HK-2 (cell line): ENCODE data around the gene CIB1.

Source experiments
- DNase-seq: peaks from one replicate; pipeline ENCODE4 v3.0.0-alpha.2; 2018; ENCODE audit not compliant: unreplicated experiment

The CIB1 gene

GRCh38 chr15:90214553-90215196, 19.1 kb downstream of the CIB1 start:
- DNase-seq = no peak

DNA sequence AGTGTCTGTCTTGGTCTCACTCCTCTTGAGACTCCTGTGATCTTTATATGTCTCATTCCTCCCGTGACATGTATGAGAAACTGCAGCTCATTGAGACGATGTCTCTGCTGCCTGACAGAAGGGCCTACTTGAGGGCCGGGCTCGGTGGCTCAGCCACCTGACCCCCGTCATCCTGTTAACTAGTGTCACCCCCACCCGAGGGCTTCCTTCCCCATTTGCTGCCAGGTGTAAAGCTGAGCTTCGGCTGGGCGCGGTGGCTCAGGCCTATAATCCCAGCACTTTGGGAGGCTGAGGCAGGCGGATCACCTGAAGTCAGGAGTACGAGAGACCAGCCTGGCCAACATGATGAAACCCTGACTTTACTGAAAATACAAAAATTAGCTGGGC, 19.9 kb downstream of the CIB1 start:
- no peak for DNase-seq

DNA sequence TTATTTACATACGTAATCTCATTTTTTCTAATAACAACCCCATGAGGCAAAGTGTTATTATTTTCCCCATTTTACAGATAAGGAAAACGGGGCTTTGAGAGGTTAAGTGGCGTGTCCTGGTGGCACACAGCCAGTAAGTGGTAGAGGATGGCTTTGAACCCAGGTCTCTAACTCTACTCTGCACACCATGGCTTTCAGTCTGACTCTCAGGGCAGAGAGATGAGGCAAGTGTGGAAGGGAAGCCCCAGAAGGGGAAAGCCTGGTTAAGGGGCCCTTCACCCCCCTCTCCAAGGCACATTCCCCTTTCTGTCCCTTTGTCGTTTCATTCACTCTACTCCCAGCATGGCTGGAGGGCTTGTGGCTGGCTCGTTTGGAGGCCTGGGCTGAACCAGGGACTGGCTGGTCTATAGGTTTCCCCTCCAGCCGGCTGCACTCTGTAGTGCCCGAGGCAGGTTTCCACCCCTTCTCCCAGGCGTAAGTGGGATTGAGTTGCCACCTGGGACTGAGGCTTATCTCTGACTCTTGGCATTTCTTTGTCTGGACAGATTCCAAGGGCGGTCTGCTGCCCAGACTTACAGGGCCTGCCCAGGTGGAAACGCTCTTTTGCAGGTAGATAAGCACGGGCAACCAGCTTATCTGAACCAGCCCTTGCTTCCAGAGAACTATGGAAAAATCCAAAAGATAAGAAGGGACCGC, 20.5 kb downstream of the CIB1 start:
- no peak for DNase-seq

DNA sequence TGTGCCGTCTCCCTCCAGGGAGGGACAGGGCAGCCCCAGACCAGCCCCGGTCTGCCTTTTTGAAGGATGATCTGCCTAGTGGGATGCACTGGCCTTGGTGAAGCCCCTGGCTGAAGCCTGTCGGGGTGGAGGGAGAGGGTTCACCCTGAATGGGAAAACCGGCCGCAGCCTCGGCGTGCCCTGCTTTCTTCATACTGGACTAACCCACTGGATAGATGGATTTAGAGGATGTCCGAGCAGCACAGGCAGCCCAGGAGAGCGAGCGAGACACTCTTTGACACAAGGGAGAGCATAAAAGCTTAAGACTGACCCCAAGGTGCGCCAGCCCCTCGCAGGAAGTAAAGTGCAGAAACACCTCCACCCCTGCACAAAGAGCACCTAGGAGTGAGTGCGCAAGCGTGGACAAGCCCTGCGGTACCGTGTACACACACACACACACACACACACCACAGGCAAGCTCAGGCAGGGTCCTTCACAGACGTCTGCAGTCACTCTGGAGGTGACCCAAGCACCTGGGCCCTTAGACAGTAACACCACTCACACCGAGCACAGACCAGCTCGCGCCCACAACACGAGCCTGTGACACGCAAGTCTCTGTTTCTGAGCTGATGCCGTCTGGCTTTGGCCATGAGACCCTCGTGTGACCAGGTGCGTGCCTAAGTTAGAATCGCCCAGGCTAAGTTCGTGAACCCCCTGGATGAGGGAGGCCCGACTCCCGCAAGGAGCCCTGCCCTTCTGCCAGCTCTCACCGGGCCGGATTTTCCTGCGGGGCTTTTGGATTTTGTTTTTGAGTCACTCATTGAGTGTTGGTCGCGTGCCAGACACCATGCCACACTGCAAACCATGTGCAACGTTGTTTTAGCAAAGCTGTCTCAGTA, 21.3 kb downstream of the CIB1 start:
- no peak for DNase-seq

GRCh38 chr15:90211440-90212143, 22.1 kb downstream of the CIB1 start:
- DNase-seq = peak; percentile 55

GRCh38 chr15:90211009-90211408, 22.7 kb downstream of the CIB1 start:
- DNase-seq = no peak

DNA sequence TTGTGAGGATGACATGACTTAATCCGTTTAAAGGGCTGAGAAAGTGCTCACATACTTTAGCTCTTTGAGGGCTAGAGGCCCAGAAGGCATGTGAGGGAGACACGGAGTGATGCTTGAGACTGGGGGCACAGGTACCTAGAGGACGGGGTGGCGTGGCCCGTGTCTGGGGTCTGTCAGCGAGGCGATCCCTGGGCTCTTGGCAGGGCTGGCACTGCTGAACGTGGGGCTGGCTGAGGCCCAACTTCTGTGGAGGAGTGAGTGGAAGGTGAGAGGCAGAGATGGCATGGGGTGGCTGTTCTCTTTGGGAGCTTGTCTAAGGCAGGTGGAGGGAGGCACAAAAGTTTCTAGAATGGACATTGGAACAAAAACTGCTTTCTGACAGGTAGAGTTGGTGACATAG, 23.1 kb downstream of the CIB1 start:
- no peak for DNase-seq

- DNase-seq = no peak
Measured at GRCh38 chr15:90209591-90209990, 24.1 kb downstream of the CIB1 start.

- no peak for DNase-seq
Measured at GRCh38 chr15:90208356-90208755, 25.4 kb downstream of the CIB1 start.

- DNase-seq = no peak
Measured at GRCh38 chr15:90207252-90207651, 26.5 kb downstream of the CIB1 start.

GRCh38 chr15:90205886-90206285, 27.9 kb downstream of the CIB1 start:
- no peak for DNase-seq

DNA sequence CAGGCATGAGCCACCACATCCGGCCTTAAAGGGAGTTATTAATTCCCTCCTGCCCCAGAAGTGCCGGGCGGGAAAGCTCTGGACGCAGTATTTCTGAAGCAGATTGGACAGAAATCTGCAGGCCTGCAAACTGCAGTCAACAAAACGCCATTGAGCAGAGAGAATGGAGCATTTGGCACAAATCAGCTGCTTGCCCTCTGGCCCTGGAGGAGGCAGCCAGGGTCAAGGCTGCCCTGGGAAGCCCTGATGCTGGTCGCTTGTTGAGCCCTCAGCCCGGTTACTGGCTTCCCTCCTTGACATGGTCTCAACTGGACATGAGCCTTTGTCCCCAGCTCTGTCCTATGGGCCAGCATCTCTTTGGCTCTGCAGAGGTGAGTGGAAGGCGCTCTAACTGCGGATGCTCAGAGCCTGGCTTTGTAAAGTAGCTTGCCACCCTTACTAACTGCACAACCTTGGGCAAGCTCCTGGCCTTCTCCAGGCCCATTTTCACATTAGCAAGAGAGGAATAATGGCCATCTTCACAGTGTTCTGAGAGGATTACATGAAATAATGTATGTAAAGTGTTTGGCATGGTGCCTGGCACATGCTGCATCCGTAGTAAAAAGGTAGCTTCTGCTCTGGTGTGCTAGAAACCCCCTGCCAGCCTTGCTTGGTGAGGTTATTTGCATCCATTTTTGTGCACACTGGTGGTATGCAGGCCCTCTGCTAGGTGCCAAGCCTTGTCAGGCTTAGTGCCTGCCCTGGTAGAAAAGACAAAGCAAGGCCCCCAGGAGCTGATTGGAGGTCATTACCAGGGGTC, 28.5 kb downstream of the CIB1 start:
- DNase-seq = no peak

DNA sequence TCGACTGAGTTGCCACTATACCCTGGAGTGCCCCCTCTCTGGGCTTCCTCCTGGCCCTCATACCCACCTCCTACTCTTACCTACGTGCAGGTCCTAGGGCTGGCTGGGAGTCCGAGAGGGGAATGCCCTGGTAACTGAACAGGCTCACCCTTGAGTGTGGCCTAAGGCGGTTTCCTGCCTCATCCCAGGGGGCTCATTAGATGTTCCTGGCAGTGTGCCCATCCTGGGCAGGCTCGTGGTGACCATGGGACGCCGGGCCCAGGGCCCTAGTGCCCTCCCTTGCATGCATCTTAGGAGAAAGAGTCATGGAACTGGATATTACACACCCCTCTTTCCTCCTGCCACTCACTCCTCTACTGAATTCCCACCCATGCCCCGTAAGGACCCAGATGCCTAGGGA, 29.8 kb downstream of the CIB1 start:
- DNase-seq = no peak

DNA sequence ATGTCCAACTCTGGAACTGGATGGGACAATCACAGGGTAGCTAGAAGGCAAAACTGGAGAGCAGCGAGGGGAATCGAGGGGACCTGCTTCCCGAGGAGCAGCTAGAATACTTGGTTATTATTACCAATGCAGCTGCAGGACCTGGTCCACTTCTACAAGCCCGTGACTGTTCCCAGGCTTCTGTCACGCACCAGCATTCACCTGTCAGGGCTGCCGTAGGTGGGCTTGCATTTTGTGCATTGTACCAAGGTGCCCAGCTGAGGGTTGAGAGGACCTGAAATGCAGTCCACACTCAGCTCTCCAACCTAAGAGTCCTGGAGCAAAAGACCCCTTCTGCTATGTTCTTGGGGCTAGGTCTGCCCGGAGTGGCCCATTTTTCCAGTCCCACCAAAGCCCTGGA, 30.3 kb downstream of the CIB1 start:
- no peak for DNase-seq

DNA sequence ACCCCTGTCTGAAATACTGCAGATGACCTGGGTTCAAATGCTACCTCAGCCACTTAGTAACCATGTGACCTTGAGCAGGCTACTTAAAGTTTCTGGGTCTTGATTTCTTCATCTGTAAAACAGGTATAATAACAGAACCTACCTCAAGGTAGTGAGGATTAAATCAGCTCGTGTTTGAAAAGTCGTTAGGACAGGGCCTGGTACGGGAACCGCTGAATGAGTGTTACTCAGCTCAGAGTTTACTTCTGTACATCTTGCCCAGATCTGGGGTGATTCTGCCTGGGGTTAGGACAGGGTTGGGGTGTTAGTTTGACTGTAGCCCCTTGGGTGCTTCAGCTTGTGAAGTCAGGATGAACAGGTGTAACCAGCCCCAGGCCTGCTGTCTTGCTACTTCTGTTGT, 30.8 kb downstream of the CIB1 start:
- DNase-seq = no peak

DNA sequence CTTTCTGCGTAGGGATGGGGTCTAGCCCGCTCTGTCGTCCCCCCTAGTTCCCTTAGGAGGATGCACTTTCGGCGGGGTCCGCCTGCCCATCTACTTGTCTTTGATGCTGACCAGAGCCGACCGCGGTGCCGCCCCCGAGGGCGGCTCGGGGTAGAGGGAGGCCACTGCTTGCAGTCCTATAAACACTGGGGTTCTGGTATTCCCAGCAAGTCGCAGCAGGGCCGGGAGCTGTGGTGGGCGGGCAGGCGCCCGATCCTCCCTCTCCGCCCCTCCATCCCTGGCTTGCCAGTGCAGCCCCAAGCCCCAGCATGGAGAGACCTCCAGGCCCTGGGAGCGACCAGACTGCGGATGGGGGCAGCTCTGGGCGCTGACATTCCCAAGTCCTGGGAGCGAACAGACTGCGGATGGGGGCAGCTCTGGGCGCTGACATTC, 31.8 kb downstream of the CIB1 start:
- no peak for DNase-seq

DNA sequence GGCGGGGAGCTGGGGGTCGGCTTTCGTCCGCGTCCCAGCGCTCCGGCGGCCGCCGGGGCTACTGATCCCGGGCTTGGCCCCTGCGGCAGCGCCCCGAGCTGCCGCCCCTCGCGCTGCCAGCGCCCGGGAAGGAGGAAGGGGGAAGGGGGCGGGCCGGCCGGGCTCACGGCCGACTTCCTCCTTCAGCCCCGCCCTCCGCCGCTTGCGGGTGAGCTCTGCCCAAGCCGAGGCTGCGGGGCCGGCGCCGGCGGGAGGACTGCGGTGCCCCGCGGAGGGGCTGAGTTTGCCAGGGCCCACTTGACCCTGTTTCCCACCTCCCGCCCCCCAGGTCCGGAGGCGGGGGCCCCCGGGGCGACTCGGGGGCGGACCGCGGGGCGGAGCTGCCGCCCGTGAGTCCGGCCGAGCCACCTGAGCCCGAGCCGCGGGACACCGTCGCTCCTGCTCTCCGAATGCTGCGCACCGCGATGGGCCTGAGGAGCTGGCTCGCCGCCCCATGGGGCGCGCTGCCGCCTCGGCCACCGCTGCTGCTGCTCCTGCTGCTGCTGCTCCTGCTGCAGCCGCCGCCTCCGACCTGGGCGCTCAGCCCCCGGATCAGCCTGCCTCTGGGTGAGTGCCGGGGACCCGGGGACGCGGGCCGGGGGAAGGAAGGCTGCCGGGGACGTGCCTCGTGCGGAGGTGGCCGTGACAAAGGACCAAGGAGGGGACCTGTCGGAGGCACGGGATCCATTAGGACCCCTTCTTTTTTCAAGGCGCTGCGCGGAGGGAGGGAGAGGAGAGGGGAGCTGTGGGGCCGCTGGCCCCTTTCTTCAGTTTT, 32.4 kb downstream of the CIB1 start, which contains the start of gene SEMA4B:
TSS of gene SEMA4B (plus strand) at position 201 of the 814 bp plus-strand sequence. CDS start at position 450, 249 bp downstream.
- peak; percentile 56 for DNase-seq

DNA sequence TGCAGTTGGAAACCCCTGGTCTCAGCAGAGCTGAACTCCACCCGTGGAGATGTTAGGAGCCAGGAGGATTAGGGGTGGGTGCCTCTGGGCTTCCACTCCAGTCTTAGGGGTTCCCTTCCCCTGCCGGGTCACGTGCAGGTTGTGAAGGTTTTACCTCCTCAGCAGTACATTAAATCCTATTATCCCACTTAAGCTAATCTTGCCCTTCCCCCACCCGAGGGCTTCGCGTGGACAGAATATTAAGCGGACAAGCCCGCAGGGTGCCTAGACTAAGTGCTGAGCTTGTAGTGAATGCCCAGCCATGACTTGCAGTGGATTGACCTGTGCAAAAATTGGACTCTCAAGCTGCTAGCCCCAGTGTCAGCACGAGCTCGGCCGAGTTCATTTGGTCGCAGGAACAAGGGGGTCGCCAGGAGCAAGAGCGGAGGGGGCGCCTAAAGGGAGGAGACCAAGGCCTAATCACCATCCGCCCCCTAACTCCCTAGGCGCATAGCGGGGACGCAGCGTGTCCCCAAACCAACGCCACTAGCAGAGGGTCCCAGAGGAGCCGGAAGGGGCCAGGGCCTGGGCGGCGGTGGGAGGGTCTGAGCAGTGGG, 33.1 kb downstream of the CIB1 start:
- DNase-seq = no peak

- DNase-seq = no peak
Measured at GRCh38 chr15:90194655-90195054, 39.1 kb downstream of the CIB1 start.
